ENCODE data around the gene TMEM145.
A peak's percentile ranks its signal among the peaks of the same experiment; 100 is the strongest.

The TMEM145 gene

GRCh38 chr19:42277821-42278451, 35.2 kb upstream of the TMEM145 start:
- DNase-seq: no peak

DNA sequence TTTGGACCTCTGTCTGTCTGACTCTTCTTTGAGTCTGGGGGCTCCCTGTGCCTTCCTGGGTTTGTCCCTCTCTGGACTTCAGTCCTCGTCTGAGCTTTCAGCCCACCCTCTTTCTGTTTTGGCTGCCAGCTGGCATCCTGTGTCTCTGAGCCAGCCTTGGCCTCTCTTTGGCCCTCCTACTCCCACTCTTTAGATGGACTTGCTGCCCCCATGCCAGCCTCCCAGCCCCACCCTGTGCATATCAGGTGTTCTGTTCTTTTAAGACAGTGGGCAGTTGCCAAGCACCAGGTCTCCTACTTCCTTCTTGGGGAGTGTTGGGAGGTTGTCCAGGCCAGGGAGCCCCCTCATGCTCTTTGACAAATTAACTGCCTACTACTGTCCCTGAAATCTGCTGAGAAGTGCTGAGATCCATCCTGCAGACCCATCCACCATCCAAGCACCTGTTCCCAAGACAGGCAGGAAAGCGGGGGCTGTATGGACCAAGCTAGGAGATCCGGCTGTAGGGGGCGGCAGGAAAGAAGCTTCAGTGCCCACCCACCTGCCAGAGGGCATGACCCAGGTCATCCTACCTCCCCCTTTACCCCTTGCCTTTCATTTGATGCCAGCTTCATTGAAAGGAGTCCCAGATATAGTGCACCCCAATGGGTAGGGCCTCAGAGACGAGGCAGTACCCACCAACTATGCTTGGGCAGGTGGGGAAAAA, 34.5 kb upstream of the TMEM145 start:
- no peak for DNase-seq

- DNase-seq: peak in 5 of 58 donors; percentile 38 to 64 (median 60)
These were observed 33.8 kb upstream of the TMEM145 start for GRCh38 chr19:42279155-42279901.

DNA sequence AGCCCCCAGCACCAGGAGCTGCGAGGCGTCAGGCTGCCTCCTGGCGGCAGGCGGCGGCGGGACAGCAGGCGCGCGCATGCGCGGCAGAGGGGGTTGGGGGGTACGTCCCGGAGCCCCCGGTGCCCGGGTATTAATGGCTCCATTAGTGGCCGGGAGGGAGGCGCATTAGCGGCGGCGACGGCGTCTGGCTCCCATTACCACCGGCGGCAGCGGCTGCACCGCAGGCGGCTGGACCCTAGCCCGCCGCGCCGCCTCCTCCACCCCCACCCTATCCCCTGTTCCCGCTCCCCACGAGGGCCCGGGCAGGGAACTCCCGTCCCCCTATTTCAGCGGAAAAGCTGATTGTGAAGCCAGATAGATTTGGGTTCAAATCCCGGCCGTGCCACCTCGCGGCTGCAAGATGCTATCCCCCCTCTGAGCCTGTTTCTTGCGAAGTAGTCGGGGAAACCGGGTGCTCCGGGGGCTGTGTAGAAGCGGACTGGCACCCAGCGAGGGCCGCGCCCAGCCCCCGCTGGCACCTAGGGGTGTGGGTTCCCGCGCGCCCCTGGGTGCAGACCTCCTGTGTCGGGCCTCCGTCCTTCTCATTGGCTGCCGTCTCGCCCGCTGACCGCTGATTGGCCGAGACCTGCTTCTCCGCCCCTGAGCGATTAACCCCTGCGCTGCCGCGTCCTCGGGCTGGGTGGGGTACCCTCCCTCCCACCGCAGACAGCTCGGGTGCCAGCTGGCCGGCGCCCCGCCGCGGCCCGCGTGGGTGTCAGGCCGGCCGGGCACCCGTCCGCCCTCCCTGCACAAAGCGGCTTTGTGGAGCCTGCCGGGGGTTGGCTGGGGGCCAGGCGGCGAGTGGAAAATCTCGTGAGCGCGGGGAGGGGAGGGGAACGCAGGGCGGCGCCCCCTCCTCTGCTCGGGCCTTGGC, 33.0 kb upstream of the TMEM145 start:
- DNase-seq: peak; percentile 64 to 97 (median 93)

- peak in 44 of 58 donors; percentile 39 to 88 (median 75) for DNase-seq
These were observed 32.3 kb upstream of the TMEM145 start for GRCh38 chr19:42280815-42281145.

DNA sequence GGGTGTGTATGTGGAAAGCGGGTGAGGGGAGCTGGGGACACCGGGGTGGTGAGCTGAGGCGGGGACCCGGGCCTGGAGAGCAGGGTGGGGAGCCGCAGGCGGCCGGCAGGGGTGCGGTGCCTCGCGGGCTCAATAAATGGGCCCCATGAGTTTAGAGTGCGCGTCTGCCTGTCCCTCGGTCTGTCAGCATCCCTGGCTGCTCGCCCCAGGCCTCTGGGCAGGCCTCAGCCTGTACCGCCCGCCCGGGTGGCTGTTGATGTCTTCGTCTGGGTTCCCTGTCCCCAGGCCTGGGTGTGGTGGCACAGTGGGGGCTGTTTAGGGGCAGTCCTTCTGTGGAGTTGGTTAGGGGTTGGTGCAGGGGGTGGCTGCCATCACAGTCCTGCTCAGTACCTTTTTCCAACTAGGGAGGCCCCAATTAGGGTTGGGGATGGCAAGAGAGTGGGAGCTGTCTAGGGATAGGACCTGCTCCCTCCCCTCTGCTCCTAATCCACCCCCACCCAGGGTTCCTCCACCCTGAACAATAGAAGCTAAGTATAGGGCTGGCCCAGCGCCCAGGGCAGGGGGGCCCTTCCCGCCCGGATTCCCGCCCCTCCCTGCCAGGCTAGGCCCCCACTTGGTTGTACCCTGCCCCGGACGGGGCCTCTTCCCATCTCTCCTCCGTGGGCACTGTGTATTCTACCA, 31.8 kb upstream of the TMEM145 start:
- DNase-seq: peak in 46 of 58 donors; percentile 29 to 89 (median 72)

- peak in 7 of 58 donors; percentile 31 to 59 (median 52) for DNase-seq
These were observed 31.0 kb upstream of the TMEM145 start for GRCh38 chr19:42281827-42282762.

GRCh38 chr19:42282819-42283187, 30.3 kb upstream of the TMEM145 start:
- no peak for DNase-seq

DNA sequence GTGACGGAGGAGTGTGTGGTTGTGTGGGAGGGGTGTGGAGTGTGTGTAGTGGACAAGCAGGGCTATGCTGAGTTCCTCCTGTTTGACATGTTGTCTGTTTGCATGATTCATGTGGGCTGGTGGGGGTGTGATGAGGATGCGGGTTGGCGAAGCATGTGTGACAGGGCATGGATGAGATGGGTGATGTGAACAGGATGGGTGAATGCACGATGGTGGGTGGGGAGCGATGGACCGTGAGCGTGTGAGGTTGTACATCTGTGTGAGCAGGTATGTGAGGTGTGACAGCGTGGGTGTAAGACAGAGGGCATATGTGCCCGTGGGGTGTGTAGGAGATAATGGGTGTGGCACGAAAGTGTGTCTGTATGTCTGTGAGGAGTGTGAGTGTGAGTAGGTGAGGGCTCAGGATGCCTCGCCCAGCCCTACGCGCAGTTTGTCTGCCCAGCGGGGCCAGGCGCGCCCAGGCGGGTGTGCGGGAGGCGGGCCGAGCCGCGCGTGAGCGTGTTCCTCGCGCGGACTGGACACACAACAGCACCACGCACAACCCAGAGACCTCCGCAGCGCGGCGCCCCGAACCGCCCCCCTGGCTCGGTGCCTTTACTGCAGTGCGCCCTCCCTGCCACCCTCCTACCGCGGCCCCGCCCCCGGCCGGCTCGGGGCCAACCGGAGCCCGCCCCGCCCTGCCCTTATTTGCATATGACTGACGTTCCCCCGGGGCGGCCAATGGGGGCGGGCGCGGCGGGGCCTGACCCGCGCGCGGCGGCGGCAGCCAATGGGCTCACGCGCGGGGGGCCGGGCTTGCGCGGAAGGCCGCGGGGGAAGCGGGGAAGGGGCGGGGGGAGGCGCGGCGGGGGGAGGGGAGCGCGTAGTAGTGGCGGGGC, 29.7 kb upstream of the TMEM145 start:
- DNase-seq: peak; percentile 55 to 98 (median 94)

DNA sequence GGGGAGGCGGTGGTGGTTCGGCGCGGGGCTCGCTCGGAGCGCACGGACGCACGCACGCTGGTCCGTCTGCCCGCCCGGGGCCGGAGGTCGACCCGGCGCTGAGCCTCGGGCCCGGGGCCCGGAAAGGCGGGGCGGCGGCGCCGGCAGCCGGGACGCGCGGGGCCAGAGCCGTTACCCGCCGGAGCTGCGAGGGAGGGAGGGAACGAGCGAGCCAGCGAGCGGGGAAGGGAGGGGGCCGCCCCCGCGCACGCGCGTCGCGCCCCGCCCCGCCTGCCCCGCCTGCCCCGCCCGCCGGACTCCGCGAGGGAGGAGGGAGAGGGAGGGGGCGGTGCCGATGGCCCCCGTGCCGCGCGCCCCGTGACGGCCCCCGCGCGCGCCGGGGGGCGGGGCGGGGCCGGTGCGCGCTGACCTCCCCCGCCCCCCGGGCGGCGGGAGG, 29.0 kb upstream of the TMEM145 start:
- peak in 52 of 58 donors; percentile 40 to 94 (median 80) for DNase-seq

DNA sequence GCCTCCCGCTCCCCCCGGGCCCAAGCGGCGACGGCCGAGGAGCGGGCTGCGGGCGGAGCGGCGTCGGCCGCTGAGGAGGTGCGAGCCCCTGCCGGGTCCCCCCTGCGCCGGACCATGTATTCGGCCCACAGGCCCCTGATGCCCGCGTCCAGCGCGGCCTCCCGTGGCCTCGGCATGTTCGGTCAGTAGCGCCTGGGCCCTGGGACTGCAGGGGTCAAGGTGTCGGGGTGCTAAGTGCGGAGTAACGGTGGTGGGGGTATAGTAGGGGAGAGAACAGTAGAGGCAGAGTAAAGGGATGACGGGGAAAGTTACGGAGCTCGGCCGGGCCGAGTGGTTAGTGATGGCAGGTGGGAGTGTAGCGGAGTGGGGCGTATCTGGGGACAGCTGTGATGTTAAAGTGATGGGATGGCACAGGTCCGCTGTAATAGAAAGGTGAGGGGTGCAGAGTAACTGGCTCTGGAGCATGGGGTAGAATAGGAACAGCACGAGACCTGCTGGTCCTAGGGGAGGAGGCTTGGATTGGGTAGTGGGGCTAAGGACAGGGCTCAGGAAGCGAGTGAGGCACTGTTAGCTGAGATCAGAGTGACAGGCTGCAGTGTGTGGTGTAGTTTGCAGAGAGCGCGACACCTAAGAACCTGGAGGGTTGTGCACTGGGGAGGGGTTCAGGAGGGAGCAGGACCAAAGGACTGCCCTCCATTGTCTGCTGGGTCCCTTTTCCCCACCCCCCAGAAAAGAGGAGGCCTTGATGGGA, 28.3 kb upstream of the TMEM145 start:
- peak in 4 of 58 donors; percentile 27 to 40 (median 38) for DNase-seq

- DNase-seq: no peak
These were observed 27.6 kb upstream of the TMEM145 start for GRCh38 chr19:42285541-42285941.

GRCh38 chr19:42285988-42286348, 27.1 kb upstream of the TMEM145 start:
- no peak for DNase-seq

- DNase-seq: peak in 19 of 58 donors; percentile 10 to 71 (median 35)
These were observed 26.6 kb upstream of the TMEM145 start for GRCh38 chr19:42286349-42287016.

DNA sequence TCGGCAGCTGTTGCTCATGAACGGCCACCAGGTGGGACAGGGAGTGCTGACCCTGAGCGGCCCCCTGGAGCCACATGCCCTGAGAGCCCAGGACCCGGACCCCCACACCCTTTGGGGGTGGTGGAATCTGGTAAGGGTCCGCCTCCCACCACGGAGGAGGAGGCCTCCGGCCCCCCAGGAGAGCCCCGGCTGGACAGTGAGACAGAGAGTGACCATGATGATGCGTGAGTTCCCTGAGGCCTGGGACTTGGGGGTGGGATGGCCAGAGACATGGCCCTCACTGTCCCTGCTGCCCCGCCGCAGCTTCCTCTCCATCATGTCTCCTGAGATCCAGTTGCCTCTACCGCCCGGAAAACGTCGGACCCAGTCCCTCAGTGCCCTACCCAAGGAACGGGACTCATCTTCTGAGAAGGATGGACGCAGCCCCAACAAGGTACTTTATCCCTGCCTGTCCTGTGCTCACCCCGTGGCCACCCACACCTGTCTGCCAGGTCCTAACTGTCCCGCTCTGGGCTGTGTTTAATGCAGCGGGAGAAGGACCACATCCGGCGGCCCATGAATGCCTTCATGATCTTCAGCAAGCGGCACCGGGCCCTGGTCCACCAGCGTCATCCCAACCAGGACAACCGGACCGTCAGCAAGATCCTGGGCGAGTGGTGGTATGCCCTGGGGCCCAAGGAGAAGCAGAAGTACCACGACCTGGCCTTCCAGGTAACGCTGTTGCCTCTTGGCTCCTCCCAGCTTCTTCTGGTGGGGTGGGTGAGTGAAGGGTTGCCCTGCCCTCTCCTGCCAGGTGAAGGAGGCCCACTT, 25.9 kb upstream of the TMEM145 start:
- no peak for DNase-seq

DNA sequence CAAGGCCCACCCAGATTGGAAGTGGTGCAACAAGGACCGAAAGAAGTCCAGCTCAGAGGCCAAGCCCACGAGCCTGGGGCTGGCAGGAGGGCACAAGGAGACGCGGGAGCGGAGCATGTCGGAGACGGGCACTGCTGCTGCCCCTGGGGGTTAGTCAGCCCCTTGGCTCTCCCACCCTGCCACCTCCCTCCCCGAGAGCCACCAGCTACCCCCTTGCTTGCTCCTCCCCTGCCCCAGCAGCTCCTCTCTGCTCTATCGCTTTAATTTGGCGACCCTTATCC, 25.3 kb upstream of the TMEM145 start:
- DNase-seq: no peak
